PC-9 (cell line): ENCODE results near the gene WNT9B. TPM values are rescaled to one million over a fixed set of nuclear protein-coding genes. Genes with fewer than 3 reads are reported as not detected.

Source experiments
- BruUV-seq: library from RNA; stranded (reverse); fragments of 400-500 nt; replicated peaks from 2 replicates; lab custom pipeline; 2021; lab: Mats Ljungman, UMichigan
- CTCF ChIA-PET: fragments of 300-600 bp; sonication (Branson Sonifier 250); formaldehyde crosslinking; loops from one replicate; lab custom pipeline; 2022; ENCODE audit warnings: antibody characterized with exemption; lab: Charles Lee
- POLR2A ChIA-PET: fragments of 300-600 bp; sonication (Branson Sonifier 250); formaldehyde crosslinking; loops from one replicate; lab custom pipeline; 2022; ENCODE audit warnings: antibody characterized with exemption; ENCODE audit not compliant: unreplicated experiment; lab: Charles Lee
- DNase-seq, 2 experiments: peaks; one replicate each; pipeline versions ENCODE4 v3.0.0 to v3.0.0-alpha.2; 2015 to 2022; ENCODE audit warnings: mixed read lengths in 1 of 2
- H2AFZ ChIP-seq: fragments of 200-600 bp; sonication (generic); 2 replicates; pipeline ENCODE4 v1.8.1; 2017; ENCODE audit warnings: antibody characterized with exemption
- H3F3A ChIP-seq: fragments of 200-600 bp; sonication (generic); 2 replicates; pipeline ENCODE4 v1.8.1; 2017; ENCODE audit warnings: antibody characterized with exemption, mild to moderate bottlenecking, low read depth; ENCODE audit not compliant: insufficient read depth
- H3K27ac ChIP-seq: fragments of 200-600 bp; sonication (generic); 2 replicates; pipeline ENCODE4 v1.6.1; 2016; ENCODE audit warnings: mixed run types
- H3K27me3 ChIP-seq: fragments of 200-600 bp; sonication (generic); 2 replicates; pipeline ENCODE4 v1.6.1; 2016; ENCODE audit warnings: low read depth, mixed run types; ENCODE audit not compliant: insufficient read depth
- H3K36me3 ChIP-seq: fragments of 200-600 bp; sonication (generic); 2 replicates; pipeline ENCODE4 v1.6.1; 2016; ENCODE audit warnings: low read depth, mixed run types
- H3K4me1 ChIP-seq: fragments of 200-600 bp; sonication (generic); replicated peaks from 2 replicates; pipeline ENCODE4 v1.6.1; 2016; ENCODE audit warnings: mixed run types; ENCODE audit not compliant: insufficient read depth
- H3K4me2 ChIP-seq: fragments of 200-600 bp; sonication (generic); 2 replicates; pipeline ENCODE4 v1.6.1; 2017; ENCODE audit warnings: mixed run types
- H3K4me3 ChIP-seq: fragments of 200-600 bp; sonication (generic); 2 replicates; pipeline ENCODE4 v1.6.1; 2016; ENCODE audit warnings: mixed run types
- H3K79me2 ChIP-seq: fragments of 200-600 bp; sonication (generic); 2 replicates; pipeline ENCODE4 v1.6.1; 2017; ENCODE audit warnings: low read depth, mixed run types
- H3K9me2 ChIP-seq: fragments of 200-600 bp; sonication (generic); 2 replicates; pipeline ENCODE4 v1.8.1; 2017; ENCODE audit warnings: mild to moderate bottlenecking; ENCODE audit not compliant: insufficient read depth
- H3K9me3 ChIP-seq: fragments of 200-600 bp; sonication (generic); 2 replicates; pipeline ENCODE4 v1.8.1; 2016; ENCODE audit warnings: low read depth; ENCODE audit not compliant: insufficient read depth
- H4K20me1 ChIP-seq: fragments of 200-600 bp; sonication (generic); 2 replicates; pipeline ENCODE4 v1.8.1; 2017; ENCODE audit not compliant: insufficient read depth
- EZH2 ChIP-seq: fragments of 200-600 bp; sonication (generic); IDR thresholded peaks from 2 replicates; pipeline ENCODE4 v1.8.0; 2017; ENCODE audit warnings: antibody characterized with exemption, low read depth
- intact Hi-C: fragments of 100-400 bp; cut with micrococcal nuclease; formaldehyde crosslinking; loops from one replicate; pipeline ENCODE4 v1.10.0; 2022; ENCODE audit not compliant: unreplicated experiment
- total RNA-seq: library from RNA; stranded (reverse); gene quantifications from 2 replicates; pipeline ENCODE4 v1.2.3, GENCODE V29; 2021
- TF ChIP-seq, protein P1 (sequence below): fragments of 200-600 bp; sonication (generic); conservative IDR thresholded peaks from 2 replicates; pipeline ENCODE4 v1.6.1; 2017; ENCODE audit warnings: mixed run types, antibody characterized with exemption, mild to moderate bottlenecking, moderate library complexity

The WNT9B gene
- total RNA-seq, 1 experiment from 2014 or later: not detected

DNA sequence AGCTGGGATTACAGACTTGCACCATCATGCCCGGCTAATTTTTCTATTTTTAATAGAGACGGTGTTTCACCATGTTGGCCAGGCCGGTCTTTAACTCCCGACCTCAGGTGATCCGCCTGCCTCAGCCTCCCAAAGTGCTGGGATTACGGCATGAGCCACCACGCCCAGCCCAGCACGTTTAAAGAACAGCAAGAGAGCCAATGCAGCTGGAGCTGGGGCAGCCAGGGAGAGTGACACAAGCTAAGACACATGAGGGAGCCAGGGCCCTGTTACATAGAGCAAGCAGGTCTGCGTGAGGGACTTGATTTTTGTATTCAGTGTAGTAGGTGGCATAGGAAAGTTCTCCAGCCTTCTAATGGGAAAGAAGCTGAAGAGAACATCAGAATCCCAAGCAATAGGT is 49.9 kb downstream of the WNT9B start:
- Histone ChIP-seq H3K27me3 (peaks cover 29% of the 10 kb centered on the region), H4K20me1 (no peaks in the 10 kb centered on the region), H3K4me3 (no peak overlapping the region), H3K27ac (no peak overlapping the region), H3K4me2 (no peak overlapping the region), H3K4me1 (no peaks in the 10 kb centered on the region), H3F3A (no peaks in the 10 kb centered on the region), H3K79me2 (no peaks in the 10 kb centered on the region), H3K9me3 (no peaks in the 10 kb centered on the region), H3K9me2 (no peaks in the 10 kb centered on the region), H3K36me3 (no peaks in the 10 kb centered on the region), H2AFZ (no peak overlapping the region)
- CTCF ChIA-PET: no interaction called here
- BruUV-seq: no TSS peak
- intact Hi-C loops: no loop called here
- TF ChIP-seq, protein P1, sequence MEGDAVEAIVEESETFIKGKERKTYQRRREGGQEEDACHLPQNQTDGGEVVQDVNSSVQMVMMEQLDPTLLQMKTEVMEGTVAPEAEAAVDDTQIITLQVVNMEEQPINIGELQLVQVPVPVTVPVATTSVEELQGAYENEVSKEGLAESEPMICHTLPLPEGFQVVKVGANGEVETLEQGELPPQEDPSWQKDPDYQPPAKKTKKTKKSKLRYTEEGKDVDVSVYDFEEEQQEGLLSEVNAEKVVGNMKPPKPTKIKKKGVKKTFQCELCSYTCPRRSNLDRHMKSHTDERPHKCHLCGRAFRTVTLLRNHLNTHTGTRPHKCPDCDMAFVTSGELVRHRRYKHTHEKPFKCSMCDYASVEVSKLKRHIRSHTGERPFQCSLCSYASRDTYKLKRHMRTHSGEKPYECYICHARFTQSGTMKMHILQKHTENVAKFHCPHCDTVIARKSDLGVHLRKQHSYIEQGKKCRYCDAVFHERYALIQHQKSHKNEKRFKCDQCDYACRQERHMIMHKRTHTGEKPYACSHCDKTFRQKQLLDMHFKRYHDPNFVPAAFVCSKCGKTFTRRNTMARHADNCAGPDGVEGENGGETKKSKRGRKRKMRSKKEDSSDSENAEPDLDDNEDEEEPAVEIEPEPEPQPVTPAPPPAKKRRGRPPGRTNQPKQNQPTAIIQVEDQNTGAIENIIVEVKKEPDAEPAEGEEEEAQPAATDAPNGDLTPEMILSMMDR: no peak
- TF ChIP-seq EZH2: no peak
- DNase-seq: no peak
- POLR2A ChIA-PET: no interaction called here

DNA sequence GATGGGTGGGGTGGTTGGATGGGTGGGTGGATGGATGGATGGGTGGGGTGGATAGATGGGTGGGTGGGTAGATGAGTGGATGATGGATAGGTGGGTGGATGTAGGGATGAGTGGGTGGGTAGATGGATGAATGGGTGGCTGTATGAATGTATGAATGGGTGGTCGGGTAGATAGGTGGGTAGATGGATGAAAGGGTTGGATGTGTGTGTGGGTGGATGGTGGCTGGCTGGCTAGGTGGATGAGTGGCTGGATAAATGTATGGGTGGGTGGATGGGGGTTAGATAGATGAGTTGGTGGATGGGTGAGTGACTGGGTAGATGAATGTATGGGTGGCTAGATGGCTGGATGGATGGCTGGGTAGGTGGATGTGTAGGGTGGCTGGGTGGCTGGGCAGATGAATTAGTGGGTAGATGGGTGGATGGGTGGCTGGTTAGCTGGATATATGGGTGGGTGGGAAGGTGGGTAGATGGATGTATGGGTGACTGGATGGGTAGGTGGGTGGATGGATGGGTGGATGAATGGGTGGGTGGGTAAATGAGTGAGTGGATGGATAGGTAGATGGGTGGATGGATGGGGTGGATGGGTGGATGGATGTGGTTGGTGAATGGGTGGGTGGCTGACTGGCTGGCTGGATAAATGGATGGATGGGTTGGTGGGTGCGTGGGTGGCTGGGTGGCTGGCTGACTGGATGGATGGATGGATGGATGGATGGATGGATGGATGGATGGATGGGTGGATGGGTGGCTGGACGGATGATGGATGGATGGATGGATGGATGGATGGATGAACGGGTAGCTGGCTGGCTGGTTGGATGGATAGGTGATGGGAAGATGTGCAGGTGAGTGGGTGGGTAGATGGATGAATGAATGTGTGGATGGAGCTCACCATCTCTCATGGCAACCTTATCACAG is 52.6 kb downstream of the WNT9B start:
- ChIA-PET CTCF (no interaction called here), POLR2A (no interaction called here)
- Histone ChIP-seq H3K27ac (no peak overlapping the region), H4K20me1 (no peaks in the 10 kb centered on the region), H3F3A (no peaks in the 10 kb centered on the region), H2AFZ (no peak overlapping the region), H3K9me3 (no peaks in the 10 kb centered on the region), H3K79me2 (no peaks in the 10 kb centered on the region), H3K4me3 (no peak overlapping the region), H3K9me2 (no peaks in the 10 kb centered on the region), H3K4me1 (no peaks in the 10 kb centered on the region), H3K27me3 (peaks cover 14% of the 10 kb centered on the region), H3K4me2 (no peak overlapping the region), H3K36me3 (no peaks in the 10 kb centered on the region)
- TF ChIP-seq EZH2: no peak
- TF ChIP-seq, protein P1: no peak
- intact Hi-C loops: no loop called here
- BruUV-seq: no TSS peak
- DNase-seq: no peak

DNA sequence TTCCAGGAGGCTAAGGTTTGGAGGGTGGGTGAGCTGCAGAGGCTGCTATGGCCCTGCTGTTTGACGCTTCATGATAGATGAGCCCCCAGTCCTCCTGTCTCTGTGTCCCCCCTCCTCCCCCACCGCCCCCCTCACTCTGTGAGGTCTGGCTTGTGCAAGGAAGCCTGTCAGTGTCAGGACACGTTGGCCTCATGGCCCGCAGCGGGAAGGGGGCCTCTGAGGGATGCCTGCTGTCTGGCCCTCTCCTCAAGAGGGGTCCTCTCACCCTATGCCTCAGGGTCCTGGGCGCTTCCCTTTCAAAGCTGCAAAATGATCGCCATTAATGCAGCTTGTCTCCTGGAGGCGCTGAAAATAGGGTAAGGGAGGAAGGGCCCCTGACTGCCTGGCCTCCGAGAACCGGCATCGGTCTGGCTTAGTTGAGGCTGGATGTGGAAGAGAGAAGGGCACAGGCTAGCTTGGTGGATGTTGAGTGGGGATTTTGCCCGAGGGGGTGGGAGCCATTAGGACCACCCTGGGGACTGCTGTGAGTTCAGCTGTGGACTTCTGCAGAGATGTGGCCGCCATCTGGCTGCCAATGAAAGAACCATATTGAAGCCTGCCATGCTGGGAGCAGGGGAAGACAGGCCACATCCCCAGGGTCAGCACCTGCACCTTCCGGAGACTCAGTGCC is 56.8 kb downstream of the WNT9B start:
- ChIA-PET POLR2A (interaction anchor here (0.6 kb wide), 1 partner anchor 99 kb away, joined by 4 read pairs; no protein-coding TSS in a partner anchor), CTCF (no interaction called here)
- no peak for TF ChIP-seq EZH2
- TF ChIP-seq, protein P1: no peak
- no peaks in the 10 kb centered on the region for H3K9me2 ChIP-seq
- H3K4me3 ChIP-seq: no peak overlapping the region
- H3K9me3 ChIP-seq: no peaks in the 10 kb centered on the region
- no peak overlapping the region for H2AFZ ChIP-seq
- no peak overlapping the region for H3K4me2 ChIP-seq
- H3K27me3 ChIP-seq: peaks cover 22% of the 10 kb centered on the region; the same call in 1 of the 2 replicates
- no peaks in the 10 kb centered on the region for H3F3A ChIP-seq
- intact Hi-C loops: no loop called here
- DNase-seq: no peak
- H3K4me1 ChIP-seq: no peaks in the 10 kb centered on the region
- H3K36me3 ChIP-seq: no peaks in the 10 kb centered on the region
- no peaks in the 10 kb centered on the region for H4K20me1 ChIP-seq
- H3K79me2 ChIP-seq: no peaks in the 10 kb centered on the region
- no peak overlapping the region for H3K27ac ChIP-seq
- no TSS peak for BruUV-seq
